ENCODE results near the gene SERPINB10.

GRCh38 chr18:63979409-63979920 is 71.7 kb downstream of the SERPINB10 start:
- TF ChIP-seq, protein P1, sequence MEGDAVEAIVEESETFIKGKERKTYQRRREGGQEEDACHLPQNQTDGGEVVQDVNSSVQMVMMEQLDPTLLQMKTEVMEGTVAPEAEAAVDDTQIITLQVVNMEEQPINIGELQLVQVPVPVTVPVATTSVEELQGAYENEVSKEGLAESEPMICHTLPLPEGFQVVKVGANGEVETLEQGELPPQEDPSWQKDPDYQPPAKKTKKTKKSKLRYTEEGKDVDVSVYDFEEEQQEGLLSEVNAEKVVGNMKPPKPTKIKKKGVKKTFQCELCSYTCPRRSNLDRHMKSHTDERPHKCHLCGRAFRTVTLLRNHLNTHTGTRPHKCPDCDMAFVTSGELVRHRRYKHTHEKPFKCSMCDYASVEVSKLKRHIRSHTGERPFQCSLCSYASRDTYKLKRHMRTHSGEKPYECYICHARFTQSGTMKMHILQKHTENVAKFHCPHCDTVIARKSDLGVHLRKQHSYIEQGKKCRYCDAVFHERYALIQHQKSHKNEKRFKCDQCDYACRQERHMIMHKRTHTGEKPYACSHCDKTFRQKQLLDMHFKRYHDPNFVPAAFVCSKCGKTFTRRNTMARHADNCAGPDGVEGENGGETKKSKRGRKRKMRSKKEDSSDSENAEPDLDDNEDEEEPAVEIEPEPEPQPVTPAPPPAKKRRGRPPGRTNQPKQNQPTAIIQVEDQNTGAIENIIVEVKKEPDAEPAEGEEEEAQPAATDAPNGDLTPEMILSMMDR (IDR thresholded peaks at IDR 0.05; ENCODE audit: low read length) = peak; percentile 90
- no peak for TF ChIP-seq EZH2phosphoT487 (IDR thresholded peaks at IDR 0.05; ENCODE audit: low read length)
